Measurements from ENCODE around the gene OLFM4.
A peak's percentile ranks its signal among the peaks of the same experiment; 100 is the strongest.

Gene OLFM4

DNA sequence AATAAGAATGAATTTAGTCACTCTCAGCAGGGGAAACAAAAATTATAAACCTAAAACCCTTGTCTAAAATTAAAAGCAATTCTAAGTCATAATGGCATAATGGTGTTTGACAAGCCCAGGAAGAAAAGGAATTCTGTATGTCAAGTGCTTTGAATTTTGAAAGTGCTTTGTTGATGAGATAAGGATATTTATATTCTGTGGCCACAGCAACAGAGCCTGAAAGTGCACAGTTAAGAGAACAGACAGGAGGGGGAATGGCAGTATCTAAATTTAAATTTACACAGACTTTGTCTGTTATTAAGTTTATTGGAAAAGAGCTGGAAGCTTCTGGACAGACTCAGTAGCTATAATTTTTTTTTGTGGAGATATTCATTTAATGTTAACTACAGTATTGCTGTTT lies 69.8 kb downstream of the OLFM4 start:
- no peak for ATAC-seq

DNA sequence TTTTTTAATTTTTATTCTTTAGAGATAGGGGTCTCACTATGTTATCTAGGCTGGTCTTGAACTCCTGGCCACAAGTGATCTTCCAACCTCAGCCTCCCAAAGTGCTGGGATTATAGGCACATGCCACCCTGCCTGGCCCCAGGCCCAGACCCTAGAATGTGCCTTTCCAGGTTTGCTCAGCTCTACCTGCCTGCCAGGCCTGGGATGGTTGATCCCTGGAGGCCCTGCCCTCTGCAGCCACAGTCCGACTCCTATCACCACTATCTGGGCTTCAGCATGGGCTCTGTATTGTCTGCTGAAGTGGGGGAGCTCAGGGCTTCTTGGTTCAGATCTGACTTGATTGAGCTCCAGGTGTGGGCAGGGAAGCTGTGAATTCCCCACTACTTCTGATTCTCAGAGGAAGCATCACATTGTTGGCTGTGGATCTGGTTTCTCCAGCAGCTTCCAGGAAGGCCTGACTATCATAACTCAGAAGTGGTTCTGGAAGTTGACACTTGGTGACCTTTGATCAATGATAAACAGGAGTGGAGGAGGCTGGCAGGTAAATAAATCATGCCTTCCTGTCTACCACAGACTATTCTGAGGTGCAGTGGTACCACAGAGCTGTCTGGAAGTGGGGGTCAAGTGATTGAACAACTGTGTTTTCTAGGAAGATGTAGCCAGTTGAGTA lies 71.9 kb downstream of the OLFM4 start:
- no peak for ATAC-seq
- TF ChIP-seq OSR1 (CRISPR knock-in tag; IDR thresholded peaks at IDR 0.05) = no peak
- TF ChIP-seq POU6F1 (CRISPR knock-in tag; IDR thresholded peaks at IDR 0.05; ENCODE audit: borderline replicate concordance, low read depth) = no peak
- TF ChIP-seq ISL1 (CRISPR knock-in tag; IDR thresholded peaks at IDR 0.05) = no peak
- TF ChIP-seq ARNTL (CRISPR knock-in tag; IDR thresholded peaks at IDR 0.05; ENCODE audit: borderline replicate concordance, low read depth) = no peak
- TF ChIP-seq SNAI2 (CRISPR knock-in tag; IDR thresholded peaks at IDR 0.05) = no peak
- TF ChIP-seq TOX (CRISPR knock-in tag; IDR thresholded peaks at IDR 0.05; ENCODE audit: borderline replicate concordance) = no peak
- no peak for TF ChIP-seq BACH2 (CRISPR knock-in tag; IDR thresholded peaks at IDR 0.05; ENCODE audit: borderline replicate concordance)
- no peak for TF ChIP-seq ZFP30 (CRISPR knock-in tag; IDR thresholded peaks at IDR 0.05)
- TF ChIP-seq PPARA (CRISPR knock-in tag; IDR thresholded peaks at IDR 0.05; ENCODE audit: borderline replicate concordance) = no peak
- TF ChIP-seq, protein P1, sequence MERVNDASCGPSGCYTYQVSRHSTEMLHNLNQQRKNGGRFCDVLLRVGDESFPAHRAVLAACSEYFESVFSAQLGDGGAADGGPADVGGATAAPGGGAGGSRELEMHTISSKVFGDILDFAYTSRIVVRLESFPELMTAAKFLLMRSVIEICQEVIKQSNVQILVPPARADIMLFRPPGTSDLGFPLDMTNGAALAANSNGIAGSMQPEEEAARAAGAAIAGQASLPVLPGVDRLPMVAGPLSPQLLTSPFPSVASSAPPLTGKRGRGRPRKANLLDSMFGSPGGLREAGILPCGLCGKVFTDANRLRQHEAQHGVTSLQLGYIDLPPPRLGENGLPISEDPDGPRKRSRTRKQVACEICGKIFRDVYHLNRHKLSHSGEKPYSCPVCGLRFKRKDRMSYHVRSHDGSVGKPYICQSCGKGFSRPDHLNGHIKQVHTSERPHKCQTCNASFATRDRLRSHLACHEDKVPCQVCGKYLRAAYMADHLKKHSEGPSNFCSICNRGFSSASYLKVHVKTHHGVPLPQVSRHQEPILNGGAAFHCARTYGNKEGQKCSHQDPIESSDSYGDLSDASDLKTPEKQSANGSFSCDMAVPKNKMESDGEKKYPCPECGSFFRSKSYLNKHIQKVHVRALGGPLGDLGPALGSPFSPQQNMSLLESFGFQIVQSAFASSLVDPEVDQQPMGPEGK (CRISPR knock-in tag; IDR thresholded peaks at IDR 0.05; ENCODE audit: borderline replicate concordance) = no peak
- no peak for TF ChIP-seq ZNF8 (CRISPR knock-in tag; IDR thresholded peaks at IDR 0.05)
- TF ChIP-seq, protein P2, sequence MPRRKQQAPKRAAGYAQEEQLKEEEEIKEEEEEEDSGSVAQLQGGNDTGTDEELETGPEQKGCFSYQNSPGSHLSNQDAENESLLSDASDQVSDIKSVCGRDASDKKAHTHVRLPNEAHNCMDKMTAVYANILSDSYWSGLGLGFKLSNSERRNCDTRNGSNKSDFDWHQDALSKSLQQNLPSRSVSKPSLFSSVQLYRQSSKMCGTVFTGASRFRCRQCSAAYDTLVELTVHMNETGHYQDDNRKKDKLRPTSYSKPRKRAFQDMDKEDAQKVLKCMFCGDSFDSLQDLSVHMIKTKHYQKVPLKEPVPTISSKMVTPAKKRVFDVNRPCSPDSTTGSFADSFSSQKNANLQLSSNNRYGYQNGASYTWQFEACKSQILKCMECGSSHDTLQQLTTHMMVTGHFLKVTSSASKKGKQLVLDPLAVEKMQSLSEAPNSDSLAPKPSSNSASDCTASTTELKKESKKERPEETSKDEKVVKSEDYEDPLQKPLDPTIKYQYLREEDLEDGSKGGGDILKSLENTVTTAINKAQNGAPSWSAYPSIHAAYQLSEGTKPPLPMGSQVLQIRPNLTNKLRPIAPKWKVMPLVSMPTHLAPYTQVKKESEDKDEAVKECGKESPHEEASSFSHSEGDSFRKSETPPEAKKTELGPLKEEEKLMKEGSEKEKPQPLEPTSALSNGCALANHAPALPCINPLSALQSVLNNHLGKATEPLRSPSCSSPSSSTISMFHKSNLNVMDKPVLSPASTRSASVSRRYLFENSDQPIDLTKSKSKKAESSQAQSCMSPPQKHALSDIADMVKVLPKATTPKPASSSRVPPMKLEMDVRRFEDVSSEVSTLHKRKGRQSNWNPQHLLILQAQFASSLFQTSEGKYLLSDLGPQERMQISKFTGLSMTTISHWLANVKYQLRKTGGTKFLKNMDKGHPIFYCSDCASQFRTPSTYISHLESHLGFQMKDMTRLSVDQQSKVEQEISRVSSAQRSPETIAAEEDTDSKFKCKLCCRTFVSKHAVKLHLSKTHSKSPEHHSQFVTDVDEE (CRISPR knock-in tag; IDR thresholded peaks at IDR 0.05) = no peak

More for the DNA sequence above, 69.8 kb downstream of the OLFM4 start:
- TF ChIP-seq ISL1 (CRISPR knock-in tag; IDR thresholded peaks at IDR 0.05) (peak; percentile 69), TOX (CRISPR knock-in tag; IDR thresholded peaks at IDR 0.05; ENCODE audit: borderline replicate concordance) (no peak)

All from SK-N-SH treated with all-trans-retinoic acid at 6 μM for 48 hours (cell line).